Heart left ventricle (tissue), 16 donors: ENCODE data around the gene USH1G. TPM values are rescaled to one million over a fixed set of nuclear protein-coding genes. Genes with fewer than 3 reads are reported as not detected.

Experiments used
- ATAC-seq, 4 donors: fragments of 200-7000 bp; cut with Tn5 transposase; one replicate each; pipeline ENCODE4 v1.9.1; 2020 to 2022; ENCODE audit warnings: moderate library complexity in 4 of 4, mild to moderate bottlenecking in 3 of 4, moderate number of reproducible peaks in 1 of 4
- DNase-seq, 5 donors: peaks; one replicate each; pipeline ENCODE4 v3.0.0-alpha.2; 2020
- H3K27ac ChIP-seq, 12 donors: fragments of 200-600 bp; sonication (generic) in 4 of 12; one replicate each; pipeline versions ENCODE4 v1.5.0 to v1.8.0; 2016 to 2022; ENCODE audit warnings: mild to moderate bottlenecking in 2 of 12
- H3K27me3 ChIP-seq, 9 donors: fragments of 200-600 bp; sonication (generic) in 2 of 9; one replicate each; pipeline versions ENCODE4 v1.5.1 to v1.8.0; 2016 to 2022; ENCODE audit warnings: mild to moderate bottlenecking in 3 of 9
- H3K36me3 ChIP-seq, 9 donors: fragments of 200-600 bp; sonication (generic) in 2 of 9; one replicate each; pipeline versions ENCODE4 v1.5.0 to v1.8.0; 2018 to 2022; ENCODE audit warnings: mild to moderate bottlenecking in 2 of 9
- H3K4me1 ChIP-seq, 12 donors: fragments of 200-600 bp; sonication (generic) in 4 of 12; one replicate each; pipeline versions ENCODE4 v1.5.0 to v1.8.0; 2016 to 2022; ENCODE audit warnings: mild to moderate bottlenecking in 3 of 12
- H3K4me3 ChIP-seq, 12 donors: fragments of 200-600 bp; sonication (generic) in 4 of 12; one replicate each; pipeline versions ENCODE4 v1.5.0 to v1.8.0; 2017 to 2022; ENCODE audit warnings: mild to moderate bottlenecking in 9 of 12, moderate library complexity in 4 of 12
- H3K9me3 ChIP-seq, 12 donors: fragments of 200-600 bp; sonication (generic) in 4 of 12; one replicate each; pipeline versions ENCODE4 v1.5.0 to v1.8.0; 2016 to 2022; ENCODE audit warnings: mild to moderate bottlenecking in 1 of 12
- CTCF ChIP-seq, 12 donors: fragments of 200-600 bp; sonication (generic) in 4 of 12; IDR thresholded peaks; one replicate each; pipeline versions ENCODE4 v1.5.0 to v1.8.0; 2018 to 2022; ENCODE audit warnings: antibody characterized with exemption in 12 of 12, mild to moderate bottlenecking in 5 of 12
- POLR2A ChIP-seq, 2 donors: fragments of 450-650 bp; IDR thresholded peaks; one replicate each; pipeline ENCODE4 v1.6.1; 2017; ENCODE audit warnings: antibody characterized with exemption in 2 of 2, mild to moderate bottlenecking in 2 of 2, moderate library complexity in 2 of 2
- WGBS, 4 donors: extraction: QIAGEN DNeasy Blood & Tissue Kit in 2 of 4; methylation state at CpG; one replicate each; pipeline versions ENCODE4 v1.1.5 to v1.1.7; 2013 to 2018; 5-methylcytosine and 5-hydroxymethylcytosine counted together
- intact Hi-C, 10 donors: fragments of 100-400 bp; cut with DNase I; formaldehyde crosslinking; loops; one replicate each; pipeline versions ENCODE4 v1.11.1 to v1.14.2; 2022
- polyA plus RNA-seq, 2 donors: library from polyadenylated mRNA; stranded (reverse); fragments of 200-250 nt; gene quantifications; one replicate each; pipeline ENCODE4 v1.2.3, GENCODE V29; 2013
- total RNA-seq, 9 donors: library from RNA; depleted of rRNA in 2 of 9; stranded (reverse); fragments of >200 nt in 2 of 9; fragmentation: NEBNext Ultra II Directional in 3 of 9; extraction: Animal tissue kit (Norgen Biotek cat#: 25700) in 3 of 9; gene quantifications; one replicate each; pipeline versions ENCODE4 v1.1.0 to v1.2.4, GENCODE V29; 2016 to 2023
- donor health status: ischemic (EF 13 %, LVEDD 7.1; RV severe dilation, severe dysfunction).
- donor health status: healthy with polysubstance abuse.
- donor health status: DM: no; HTN: yes; CAD: no.
- donor health status: DM: no; HTN: no; CAD: no.
- donor health status: ischemic (EF 25% LVEDD 6.9; RV normal size, moderate dysfunction).
- donor health status: ischemic (EF 25% LVEDD 5.7; RV mildly dilated, moderate dysfunction).
- donor health status: healthy.
- donor health status: DM: yes; HTN: yes; CAD: no.
- donor health status: ischemic (EF 35%, LVEDD 5.7; RV mildly dilated, moderate dysfunction).
- donor health status: nonischemic (EF 11% LVEDD 7.7; RV severe dilation, severe dysfunction).
- donor health status: DM: yes; HTN: yes; CAD: no.
- donor health status: PGD.
- donor health status: ischemic (EF 29% LVEDD 5.4; RV normal size, mild dysfunction).
- donor health status: nonischemic (EF 23%, LVEDD 6.1; RV moderate dilation, normal function).

Gene USH1G
- total and polyA plus RNA-seq, 11 donors, result not detected

GRCh38 chr17:74879308-74879707, 43.7 kb downstream of the USH1G start:
- ATAC-seq (no peak), DNase-seq (no peak)
- H3K4me3 ChIP-seq, result no peak overlapping the region
- H3K27me3 ChIP-seq, result peaks cover 0 to 5% (median 0%) of the 10 kb centered on the region in 9 donors
- peaks cover 3 to 19% (median 13%) of the 10 kb centered on the region in 12 donors for H3K4me1 ChIP-seq
- H3K9me3 ChIP-seq, result no peaks in the 10 kb centered on the region
- no peaks in the 10 kb centered on the region for H3K36me3 ChIP-seq
- WGBS, 4 donors, result 80 to 88% (median 83%) methylated on average over 13 to 16 of the region's 16 CpGs
- H3K27ac ChIP-seq, result no peak overlapping the region
- no peak for TF ChIP-seq CTCF (IDR thresholded peaks at IDR 0.05)
- no peak for TF ChIP-seq POLR2A (IDR thresholded peaks at IDR 0.05)
- intact Hi-C loops, result no loop called here

GRCh38 chr17:74878658-74879057, 44.4 kb downstream of the USH1G start:
- TF ChIP-seq POLR2A (IDR thresholded peaks at IDR 0.05) (no peak), CTCF (IDR thresholded peaks at IDR 0.05) (no peak)
- intact Hi-C loops, result no loop called here
- H3K27me3 ChIP-seq, result peaks cover 0 to 2% (median 0%) of the 10 kb centered on the region in 9 donors
- no peaks in the 10 kb centered on the region for H3K36me3 ChIP-seq
- H3K27ac ChIP-seq, result no peak overlapping the region
- ATAC-seq, result no peak
- no peaks in the 10 kb centered on the region for H3K9me3 ChIP-seq
- H3K4me3 ChIP-seq, result no peak overlapping the region
- DNase-seq, result no peak
- peaks cover 3 to 26% (median 14%) of the 10 kb centered on the region in 12 donors for H3K4me1 ChIP-seq
- 63 to 77% (median 71%) methylated on average over 2 of the region's 2 CpGs for WGBS, 4 donors

GRCh38 chr17:74877592-74878548, 45.2 kb downstream of the USH1G start:
- Histone ChIP-seq H3K27ac (peak overlapping the region in 5 of 12 donors; percentile 17 to 43 (median 24)), H3K36me3 (no peaks in the 10 kb centered on the region), H3K9me3 (no peaks in the 10 kb centered on the region), H3K27me3 (peaks cover 0 to 2% (median 0%) of the 10 kb centered on the region in 9 donors), H3K4me3 (no peak overlapping the region), H3K4me1 (peaks cover 3 to 26% (median 13%) of the 10 kb centered on the region in 12 donors)
- 17 to 27% (median 22%) methylated on average over 17 to 19 of the region's 19 CpGs for WGBS, 4 donors
- intact Hi-C loops, result no loop called here
- ATAC-seq (peak in 1 of 4 donors; percentile 21), DNase-seq (peak in 1 of 5 donors; percentile 51)
- TF ChIP-seq POLR2A (IDR thresholded peaks at IDR 0.05) (no peak), CTCF (IDR thresholded peaks at IDR 0.05) (no peak)

- no peaks in the 10 kb centered on the region for H3K27me3 ChIP-seq
- intact Hi-C loops, result no loop called here
- no peak for ATAC-seq
- WGBS, 4 donors, result 62 to 77% (median 70%) methylated on average over 5 to 6 of the region's 6 CpGs
- peaks cover 3 to 42% (median 19%) of the 10 kb centered on the region in 12 donors for H3K4me1 ChIP-seq
- no peak for DNase-seq
- no peaks in the 10 kb centered on the region for H3K9me3 ChIP-seq
- TF ChIP-seq POLR2A (IDR thresholded peaks at IDR 0.05) (no peak), CTCF (IDR thresholded peaks at IDR 0.05) (no peak)
- H3K36me3 ChIP-seq, result no peaks in the 10 kb centered on the region
- H3K27ac ChIP-seq, result no peak overlapping the region
- no peak overlapping the region for H3K4me3 ChIP-seq
Measured at GRCh38 chr17:74875977-74876593, 47.0 kb downstream of the USH1G start.
